ENCODE results near the gene CYB561.

- TF ChIP-seq BHLHE40 (IDR thresholded peaks at IDR 0.05; ENCODE audit: borderline replicate concordance) (no peak), TARDBP (IDR thresholded peaks at IDR 0.05) (no peak), FOXA1 (IDR thresholded peaks at IDR 0.05) (no peak), PKNOX1 (IDR thresholded peaks at IDR 0.05) (no peak), FOXM1 (IDR thresholded peaks at IDR 0.05; ENCODE audit: borderline replicate concordance) (no peak), FOXK2 (IDR thresholded peaks at IDR 0.05) (no peak), NFRKB (IDR thresholded peaks at IDR 0.05) (no peak), SP1 (IDR thresholded peaks at IDR 0.05) (no peak)
These were observed 58.3 kb downstream of the CYB561 start for GRCh38 chr17:63387656-63388340.

All from HEK293T (cell line).